Stimulated activated CD8-positive, alpha-beta memory T cell treated with anti-CD3 and anti-CD28 coated beads, Interleukin-4, amount 100 ng/mL, for 24 hours (primary cell): ENCODE results near the gene KLF12.
A peak's percentile ranks its signal among the peaks of the same experiment; 100 is the strongest.

Source experiments
- DNase-seq: peaks from one replicate; pipeline ENCODE4 v3.0.0-alpha.2; 2020; ENCODE audit warnings: low read depth

Gene KLF12

GRCh38 chr13:74135326-74136083 is 1.3 kb upstream of the KLF12 start:
- peak; percentile 47 for DNase-seq

GRCh38 chr13:74134777-74135325 is 647 bp upstream of the KLF12 start:
- DNase-seq: peak; percentile 57

- DNase-seq: peak; percentile 80
These were observed 475 bp downstream of the KLF12 start for GRCh38 chr13:74133657-74134201.

- DNase-seq: no peak
These were observed 1.2 kb downstream of the KLF12 start for GRCh38 chr13:74132776-74133656.

- no peak for DNase-seq
These were observed 1.9 kb downstream of the KLF12 start for GRCh38 chr13:74132152-74132775.

GRCh38 chr13:74131227-74131626 is 3.0 kb downstream of the KLF12 start:
- no peak for DNase-seq

- no peak for DNase-seq
These were observed 4.6 kb downstream of the KLF12 start for GRCh38 chr13:74129500-74130191.

GRCh38 chr13:74128156-74128767 is 5.9 kb downstream of the KLF12 start:
- no peak for DNase-seq

GRCh38 chr13:74118328-74118727 is 15.9 kb downstream of the KLF12 start:
- DNase-seq: no peak

GRCh38 chr13:74117207-74117705 is 16.9 kb downstream of the KLF12 start:
- DNase-seq: no peak

- DNase-seq: no peak
These were observed 19.1 kb downstream of the KLF12 start for GRCh38 chr13:74115133-74115532.

GRCh38 chr13:74114641-74115040 is 19.6 kb downstream of the KLF12 start:
- no peak for DNase-seq

- DNase-seq: no peak
These were observed 20.0 kb downstream of the KLF12 start for GRCh38 chr13:74114202-74114601.

- DNase-seq: no peak
These were observed 22.0 kb downstream of the KLF12 start for GRCh38 chr13:74111901-74112824.

- DNase-seq: no peak
These were observed 22.8 kb downstream of the KLF12 start for GRCh38 chr13:74111399-74111798.

- DNase-seq: no peak
These were observed 24.2 kb downstream of the KLF12 start for GRCh38 chr13:74110053-74110452.

GRCh38 chr13:74107598-74107997 is 26.6 kb downstream of the KLF12 start:
- no peak for DNase-seq

GRCh38 chr13:74105871-74106270 is 28.3 kb downstream of the KLF12 start:
- no peak for DNase-seq

- DNase-seq: no peak
These were observed 29.4 kb downstream of the KLF12 start for GRCh38 chr13:74104661-74105275.
